GM19328 (cell line): ENCODE results near the gene MORC3.
"Not testable (repeated sequence)": the region's sequence is repeated elsewhere in the genome, so short reads cannot be mapped to it uniquely, and the experiment has no call there.

ENCODE experiments used
- ATAC-seq: cut with Tn5 transposase; IDR thresholded peaks from one replicate; pipeline ENCODE4 v1.9.1; 2021; ENCODE audit warnings: mild to moderate bottlenecking, moderate library complexity; ENCODE audit not compliant: unreplicated experiment

MORC3 gene

GRCh38 chr21:36319767-36320420 lies at the start of gene MORC3:
Gene MORC3, plus strand, starts transcription at chr21:36320197. Its CDS starts 68 bp downstream, at chr21:36320265.
- ATAC-seq = peak; percentile 87

DNA sequence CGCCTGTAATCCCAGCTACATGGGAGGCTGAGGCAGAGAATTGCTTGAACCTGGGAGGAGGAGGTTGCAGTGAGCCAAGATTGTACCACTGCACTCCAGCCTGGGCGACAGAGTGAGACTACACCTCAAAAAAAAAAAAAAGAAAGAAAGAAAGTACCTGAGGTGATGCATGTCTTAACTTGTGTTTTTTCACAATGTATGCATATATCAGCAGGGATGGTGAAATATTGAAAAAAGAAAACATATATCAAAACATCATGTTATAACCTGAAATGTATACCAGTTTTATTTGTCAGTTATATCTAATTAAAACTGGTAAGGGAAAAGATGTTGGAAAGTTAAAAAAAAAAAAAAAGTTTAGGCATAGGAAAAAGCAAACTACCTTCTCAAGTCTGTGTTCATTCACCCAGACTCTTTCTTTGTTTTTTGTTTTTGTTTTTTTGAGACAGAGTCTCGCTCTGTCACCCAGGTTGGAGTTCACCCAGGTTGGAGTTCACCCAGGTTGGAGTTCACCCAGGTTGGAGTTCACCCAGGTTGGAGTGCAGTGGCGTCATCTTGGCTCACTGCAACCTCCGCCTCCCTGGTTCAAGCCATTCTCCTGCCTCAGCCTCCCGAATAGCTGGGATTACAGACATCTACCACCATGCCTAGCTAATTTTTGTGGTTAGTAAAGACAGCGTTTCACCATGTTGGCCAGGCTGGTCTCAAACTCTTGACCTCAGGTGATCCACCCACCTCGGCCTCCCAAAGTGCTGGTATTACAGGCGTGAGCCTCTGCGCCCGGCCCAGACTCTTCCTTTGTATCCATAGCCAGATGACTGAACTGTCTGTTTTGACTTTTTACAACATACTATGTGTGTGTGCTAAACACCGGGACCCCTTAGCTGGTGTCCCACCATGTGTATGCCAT lies 49.0 kb upstream of the MORC3 start:
- ATAC-seq = not testable (repeated sequence)

DNA sequence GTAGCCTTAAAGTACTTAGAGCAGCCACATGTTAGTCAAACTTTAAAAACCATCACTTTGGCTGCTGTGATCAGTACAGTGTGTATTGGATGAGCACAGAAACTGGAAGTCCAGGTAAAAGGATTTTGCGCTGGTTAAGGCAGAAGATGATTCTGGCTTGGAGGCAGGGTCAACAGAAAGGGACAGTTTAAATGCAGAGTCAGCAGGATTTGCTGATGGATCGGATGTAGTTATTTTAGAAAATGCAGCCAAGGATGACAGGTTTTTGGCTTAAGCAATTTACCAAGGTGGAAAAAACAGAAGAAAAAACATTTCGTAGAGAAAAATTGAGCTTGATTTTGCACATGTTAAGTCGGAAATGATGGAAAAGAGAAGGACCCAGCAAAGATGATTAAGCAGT lies 45.9 kb upstream of the MORC3 start:
- no peak for ATAC-seq

DNA sequence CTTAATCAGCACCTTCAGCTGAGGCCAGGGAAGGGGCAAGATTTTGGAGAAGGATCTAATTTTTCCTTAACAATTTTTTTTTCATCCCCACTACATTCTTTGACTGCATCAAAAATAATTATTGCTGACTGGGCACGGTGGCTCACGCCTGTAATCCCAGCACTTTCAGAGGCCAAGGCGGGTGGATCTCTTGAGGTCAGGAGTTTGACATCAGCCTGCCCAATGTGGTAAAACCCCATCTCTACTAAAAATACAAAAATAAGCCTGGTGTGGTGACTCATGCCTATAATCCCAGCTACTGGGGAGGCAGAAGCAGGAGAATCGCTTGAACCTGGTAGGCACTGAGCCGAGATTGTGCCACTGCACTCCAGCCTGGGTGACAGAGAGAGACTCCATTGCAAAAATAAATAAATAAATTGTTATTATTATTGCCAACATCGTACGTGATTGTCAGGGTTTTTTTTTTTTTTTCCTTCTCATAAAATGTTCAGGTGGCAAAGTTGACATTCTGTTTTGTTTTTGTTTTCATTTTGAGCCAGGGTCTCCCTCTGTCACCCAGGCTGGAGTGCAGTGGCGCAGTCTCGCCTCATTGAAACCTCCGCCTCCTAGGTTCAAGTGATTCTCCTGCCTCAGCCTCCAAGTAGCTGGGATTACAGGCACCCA lies 37.3 kb upstream of the MORC3 start:
- no peak for ATAC-seq

DNA sequence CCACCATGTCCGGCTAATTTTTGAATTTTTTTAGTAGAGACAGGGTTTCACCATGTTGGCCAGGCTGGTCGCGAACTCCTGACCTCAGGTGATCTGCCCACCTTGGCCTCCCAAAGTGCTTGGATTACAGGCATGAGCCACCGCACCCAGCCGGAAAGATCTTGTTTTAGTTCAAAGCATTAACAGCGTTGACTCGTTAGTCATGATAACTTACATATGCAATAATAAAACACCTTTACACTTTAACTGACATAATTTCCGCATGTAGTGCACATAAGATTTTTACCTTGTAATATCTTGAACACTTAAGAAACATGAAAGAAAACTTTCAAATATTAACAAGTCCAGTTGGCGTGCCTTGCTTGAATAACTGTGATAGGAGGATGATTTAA lies 36.8 kb upstream of the MORC3 start:
- not testable (repeated sequence) for ATAC-seq

- ATAC-seq = no peak
These were observed 31.2 kb upstream of the MORC3 start for GRCh38 chr21:36288651-36289243.

- ATAC-seq = no peak
These were observed 28.5 kb upstream of the MORC3 start for GRCh38 chr21:36291509-36291908.

GRCh38 chr21:36297406-36297937 lies 22.5 kb upstream of the MORC3 start:
- ATAC-seq = no peak

DNA sequence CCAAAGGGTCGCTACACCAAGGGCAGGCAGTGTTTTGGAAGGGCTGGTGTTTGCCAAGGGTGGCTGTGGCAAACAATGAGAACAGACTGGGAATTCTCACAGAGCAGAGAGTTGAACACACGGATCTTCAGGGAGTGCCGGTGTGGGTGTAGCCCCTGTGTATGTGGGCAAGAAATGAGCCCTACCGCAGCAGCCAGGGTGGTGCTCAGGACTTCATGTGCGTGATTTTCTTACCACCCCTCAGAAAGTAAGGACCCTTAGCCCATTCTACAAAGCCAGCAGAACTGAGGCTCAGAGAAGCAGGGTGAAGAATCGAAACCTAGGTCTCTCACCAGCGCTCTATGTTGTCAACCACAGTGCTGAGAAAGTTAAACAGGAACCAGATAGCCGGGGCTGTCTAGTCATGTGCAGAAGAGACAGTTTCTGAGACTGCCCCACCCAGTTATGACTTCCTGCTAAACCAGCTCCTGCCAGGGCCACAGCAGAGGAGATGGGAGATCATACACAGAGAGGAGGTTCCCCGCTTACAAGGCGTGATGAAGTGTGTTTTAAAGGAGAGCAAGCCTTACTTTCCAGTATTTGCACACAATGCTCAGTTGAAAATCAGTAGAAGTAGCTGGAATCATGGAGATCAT lies 21.9 kb upstream of the MORC3 start:
- ATAC-seq = peak; percentile 95

- no peak for ATAC-seq
These were observed 13.0 kb upstream of the MORC3 start for GRCh38 chr21:36306872-36307534.

GRCh38 chr21:36310016-36310415 lies 10.0 kb upstream of the MORC3 start:
- ATAC-seq = no peak

GRCh38 chr21:36313446-36313845 lies 6.6 kb upstream of the MORC3 start:
- not testable (repeated sequence) for ATAC-seq

GRCh38 chr21:36316045-36316444 lies 4.0 kb upstream of the MORC3 start:
- ATAC-seq = not testable (repeated sequence)

DNA sequence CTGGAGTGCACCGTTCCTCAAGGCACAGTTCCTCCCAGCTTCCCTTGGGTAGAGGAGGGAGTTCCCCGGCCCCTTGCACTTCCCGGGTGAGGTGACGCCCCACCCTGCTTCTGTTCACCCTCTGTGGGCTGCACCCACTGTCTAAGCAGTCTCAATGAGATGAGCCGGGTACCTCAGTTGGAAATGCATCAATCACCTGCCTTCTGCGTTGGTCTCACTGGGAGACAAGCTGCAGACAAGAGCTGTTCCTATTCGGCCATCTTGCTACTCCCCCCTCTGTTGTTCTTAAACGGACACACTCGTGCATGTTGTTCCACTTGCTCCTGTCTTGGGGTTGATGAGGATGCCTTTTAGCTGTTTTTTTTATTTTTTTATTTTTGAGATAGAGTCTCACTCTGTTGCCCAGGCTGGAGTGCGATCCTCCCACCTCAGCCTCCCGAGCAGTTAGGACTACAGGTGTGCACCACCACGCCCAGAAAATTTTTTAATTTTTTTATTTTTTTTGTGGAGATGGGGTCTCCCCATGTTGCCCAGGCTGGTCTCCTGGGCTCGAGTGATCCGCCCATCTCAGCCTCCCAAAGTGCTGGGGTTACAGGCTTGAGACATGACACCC lies 3.0 kb upstream of the MORC3 start:
- ATAC-seq = no peak

DNA sequence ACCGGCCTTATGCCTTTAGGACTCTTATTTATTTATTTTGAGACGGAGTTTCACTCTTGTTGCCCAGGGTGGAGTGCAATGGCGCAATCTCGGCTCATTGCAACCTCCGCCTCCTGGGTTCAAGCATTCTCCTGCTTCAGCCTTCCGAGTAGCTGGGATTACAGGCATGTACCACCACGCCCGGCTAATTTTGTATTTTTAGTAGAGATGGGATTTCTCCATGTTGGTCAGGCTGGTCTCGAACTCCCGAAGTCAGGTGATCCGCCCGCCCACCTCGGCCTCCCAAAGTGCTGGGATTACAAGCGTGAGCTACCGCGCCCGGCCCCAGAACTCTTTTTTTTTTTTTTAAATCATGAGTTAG lies 611 bp upstream of the MORC3 start:
- ATAC-seq = not testable (repeated sequence)

DNA sequence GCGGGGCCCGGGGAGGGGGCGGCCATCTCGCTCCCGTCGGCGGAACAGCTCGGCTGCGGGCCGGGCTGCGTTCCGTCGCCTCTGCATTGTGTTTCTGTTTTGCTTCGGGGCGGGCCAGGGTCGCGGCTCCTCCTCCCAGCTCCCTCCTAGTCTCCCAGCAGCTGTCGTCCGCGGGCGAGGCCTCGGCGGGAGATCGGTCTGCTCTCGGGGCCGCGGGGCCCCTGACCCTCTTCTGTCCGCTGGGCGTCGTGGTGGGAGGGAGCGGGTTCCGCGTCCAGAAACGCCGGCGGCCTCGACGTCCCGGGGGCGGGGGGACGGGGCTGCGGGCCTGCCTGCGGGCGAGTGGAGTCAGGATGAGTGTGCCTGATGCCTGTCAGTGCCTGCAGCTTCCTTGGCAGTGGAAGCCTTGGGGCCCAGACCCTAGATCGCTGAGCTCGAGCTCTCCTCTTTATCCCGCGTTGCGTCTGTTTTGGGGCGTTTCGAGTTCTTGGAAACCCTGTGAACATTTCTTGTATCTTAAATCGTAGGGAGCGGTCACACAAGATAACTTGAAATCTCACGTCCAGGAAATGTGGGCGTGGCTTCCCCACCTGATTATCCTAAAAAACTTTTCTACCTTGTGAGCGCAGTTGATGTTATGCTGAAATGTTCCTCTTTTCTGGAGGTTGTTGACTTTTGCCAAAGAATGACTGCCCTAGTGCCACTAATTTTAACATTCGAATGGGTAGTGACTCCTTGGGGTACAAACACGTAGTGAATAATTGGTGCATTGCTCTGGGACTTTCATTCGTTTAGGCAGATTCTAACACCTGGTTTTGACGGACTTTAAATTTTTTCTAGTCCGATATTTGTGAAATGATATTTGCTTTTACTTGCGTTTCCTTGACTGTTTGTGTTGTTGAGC lies 676 bp downstream of the MORC3 start:
- ATAC-seq = peak; percentile 43

GRCh38 chr21:36321325-36322082 lies 1.5 kb downstream of the MORC3 start:
- ATAC-seq = no peak

- no peak for ATAC-seq
These were observed 2.1 kb downstream of the MORC3 start for GRCh38 chr21:36322083-36322424.
